Neuronal stem cell (in vitro differentiated cells): ENCODE data around the gene EPC2.

ENCODE experiments used
- DNase-seq: peaks from one replicate; pipeline ENCODE4 v3.0.0-alpha.2; 2013; ENCODE audit warnings: low spot score
- H2AFZ ChIP-seq: one replicate; pipeline ENCODE4 v1.6.1; 2013; ENCODE audit warnings: mild to moderate bottlenecking, low read length, inconsistent platforms
- H2AK5ac ChIP-seq: 2 replicates; pipeline ENCODE4 v1.6.1; 2013; ENCODE audit warnings: low read depth, mild to moderate bottlenecking, inconsistent platforms, low read length, moderate library complexity, mixed read lengths
- H2BK120ac ChIP-seq: 2 replicates; pipeline ENCODE4 v1.6.1; 2013; ENCODE audit warnings: low read depth, mild to moderate bottlenecking, inconsistent platforms, low read length, moderate library complexity, mixed read lengths
- H2BK12ac ChIP-seq: one replicate; pipeline ENCODE4 v1.6.1; 2013; ENCODE audit warnings: low read length, inconsistent platforms
- H2BK15ac ChIP-seq: 2 replicates; pipeline ENCODE4 v1.6.1; 2013; ENCODE audit warnings: mild to moderate bottlenecking, low read length, inconsistent platforms, mixed read lengths
- H2BK5ac ChIP-seq: one replicate; pipeline ENCODE4 v1.6.1; 2013; ENCODE audit warnings: inconsistent platforms, mild to moderate bottlenecking, low read length, moderate library complexity
- H3K14ac ChIP-seq: one replicate; pipeline ENCODE4 v1.6.1; 2013; ENCODE audit warnings: low read length, inconsistent platforms
- H3K18ac ChIP-seq: 2 replicates; pipeline ENCODE4 v1.6.1; 2013; ENCODE audit warnings: low read length, inconsistent platforms
- H3K23ac ChIP-seq: 2 replicates; pipeline ENCODE4 v1.6.1; 2013; ENCODE audit warnings: low read depth, mild to moderate bottlenecking, mixed read lengths, low read length, inconsistent platforms; ENCODE audit not compliant: poor library complexity
- H3K27ac ChIP-seq: replicated peaks from 3 replicates; pipeline ENCODE4 v1.5.1; 2013; ENCODE audit warnings: low read length, inconsistent platforms
- H3K27me3 ChIP-seq, 3 experiments: 2 replicates each; pipeline ENCODE4 v1.6.1; 2013; ENCODE audit warnings: low read length in 3 of 3, mild to moderate bottlenecking in 2 of 3, inconsistent platforms in 1 of 3, low read depth in 1 of 3, mixed read lengths in 1 of 3, moderate library complexity in 1 of 3; ENCODE audit not compliant: control insufficient read depth in 3 of 3, insufficient read depth in 3 of 3
- H3K36me3 ChIP-seq, 2 donors: replicated peaks in 1 of 2; 2 replicates each; pipeline ENCODE4 v1.6.1; 2013; ENCODE audit warnings: low read length in 2 of 2; ENCODE audit not compliant: control insufficient read depth in 2 of 2, insufficient read depth in 2 of 2
- H3K4ac ChIP-seq: 2 replicates; pipeline ENCODE4 v1.6.1; 2013; ENCODE audit warnings: inconsistent platforms, mild to moderate bottlenecking, low read length, moderate library complexity
- H3K4me1 ChIP-seq, 2 donors: 1 replicate in 1 of 2; 2 replicates in 1 of 2; pipeline ENCODE4 v1.6.1; 2013; ENCODE audit warnings: low read length in 2 of 2, low read depth in 1 of 2; ENCODE audit not compliant: control insufficient read depth in 2 of 2, insufficient read depth in 1 of 2
- H3K4me2 ChIP-seq: one replicate; pipeline ENCODE4 v1.6.1; 2013; ENCODE audit warnings: mild to moderate bottlenecking, low read length, inconsistent platforms; ENCODE audit not compliant: insufficient read depth, poor library complexity, severe bottlenecking
- H3K4me3 ChIP-seq, 2 donors: 2 replicates each; pipeline ENCODE4 v1.5.1; 2013; ENCODE audit warnings: low read length in 2 of 2, mild to moderate bottlenecking in 2 of 2, inconsistent platforms in 1 of 2, moderate library complexity in 1 of 2
- H3K79me1 ChIP-seq: one replicate; pipeline ENCODE4 v1.6.1; 2013; ENCODE audit warnings: low read depth, mild to moderate bottlenecking, inconsistent platforms, low read length, moderate library complexity
- H3K9ac ChIP-seq: one replicate; pipeline ENCODE4 v1.6.1; 2013; ENCODE audit warnings: mild to moderate bottlenecking, low read depth, low read length, inconsistent platforms; ENCODE audit not compliant: poor library complexity
- H3K9me3 ChIP-seq, 2 donors: replicated peaks in 1 of 2; 2 replicates each; pipeline versions ENCODE3 to v1.6.1; 2013; ENCODE audit warnings: low read length in 2 of 2, mild to moderate bottlenecking in 2 of 2, inconsistent platforms in 1 of 2, low read depth in 1 of 2, mixed read lengths in 1 of 2, moderate library complexity in 1 of 2; ENCODE audit not compliant: control insufficient read depth in 2 of 2, insufficient read depth in 1 of 2
- H4K8ac ChIP-seq: one replicate; pipeline ENCODE4 v1.6.1; 2013; ENCODE audit warnings: low read depth, mild to moderate bottlenecking, inconsistent platforms, low read length, moderate library complexity
- H4K91ac ChIP-seq: one replicate; pipeline ENCODE4 v1.6.1; 2013; ENCODE audit warnings: low read length, low read depth, mild to moderate bottlenecking, inconsistent platforms; ENCODE audit not compliant: poor library complexity
- WGBS, 2 donors: extraction: QIAGEN DNeasy Blood & Tissue Kit; methylation state at CpG; one replicate each; pipeline ENCODE4 v1.1.7; 2013; ENCODE audit warnings: missing lambda C conversion rate in 2 of 2, mixed read lengths in 1 of 2; ENCODE audit not compliant: insufficient read length in 2 of 2, insufficient replicate concordance in 1 of 2; ENCODE audit errors: extremely low coverage in 2 of 2; 5-methylcytosine and 5-hydroxymethylcytosine counted together

Gene EPC2

GRCh38 chr2:148720501-148721001 lies 76.0 kb downstream of the EPC2 start:
- H3K23ac ChIP-seq: no peak overlapping the region
- no peak overlapping the region for H3K4ac ChIP-seq
- no CpG with 5 or more reads among the region's 20 CpGs for WGBS, 2 donors
- H2BK15ac ChIP-seq: no peak overlapping the region
- H4K91ac ChIP-seq: no peak overlapping the region
- H2AK5ac ChIP-seq: no peak overlapping the region
- no peak overlapping the region for H3K4me2 ChIP-seq
- H2BK120ac ChIP-seq: no peak overlapping the region
- H2BK5ac ChIP-seq: no peak overlapping the region
- H3K79me1 ChIP-seq: peaks cover 9% of the 10 kb centered on the region
- peaks cover 3 to 16% of the 10 kb centered on the region in 2 donors for H3K36me3 ChIP-seq
- no peak overlapping the region for H2AFZ ChIP-seq
- H3K4me1 ChIP-seq: peaks cover 0 to 2% of the 10 kb centered on the region in 2 donors
- H3K27me3 ChIP-seq: no peaks in the 10 kb centered on the region
- no peak overlapping the region for H3K4me3 ChIP-seq
- H2BK12ac ChIP-seq: no peak overlapping the region
- no peak for DNase-seq
- H3K9ac ChIP-seq: peak overlapping the region; percentile 44
- H3K18ac ChIP-seq: no peak overlapping the region
- H3K27ac ChIP-seq: no peak overlapping the region
- H3K14ac ChIP-seq: no peak overlapping the region
- peaks cover 2 to 32% of the 10 kb centered on the region in 2 donors for H3K9me3 ChIP-seq
- no peak overlapping the region for H4K8ac ChIP-seq

GRCh38 chr2:148721520-148721931 lies 77.0 kb downstream of the EPC2 start:
- no peaks in the 10 kb centered on the region for H3K27me3 ChIP-seq
- H3K36me3 ChIP-seq: peaks cover 3 to 16% of the 10 kb centered on the region in 2 donors
- H2AFZ ChIP-seq: no peak overlapping the region
- H2BK15ac ChIP-seq: no peak overlapping the region
- no peak overlapping the region for H3K4me2 ChIP-seq
- H3K9ac ChIP-seq: no peak overlapping the region
- no peak overlapping the region for H3K14ac ChIP-seq
- no peak overlapping the region for H3K18ac ChIP-seq
- no peak overlapping the region for H2BK120ac ChIP-seq
- DNase-seq: no peak
- no peak overlapping the region for H2AK5ac ChIP-seq
- H3K4me3 ChIP-seq: no peak overlapping the region
- peaks cover 0 to 2% of the 10 kb centered on the region in 2 donors for H3K4me1 ChIP-seq
- no peak overlapping the region for H4K8ac ChIP-seq
- H3K23ac ChIP-seq: no peak overlapping the region
- no peak overlapping the region for H2BK5ac ChIP-seq
- H3K4ac ChIP-seq: no peak overlapping the region
- H3K27ac ChIP-seq: no peak overlapping the region
- H2BK12ac ChIP-seq: no peak overlapping the region
- H4K91ac ChIP-seq: no peak overlapping the region
- H3K9me3 ChIP-seq: peaks cover 2 to 32% of the 10 kb centered on the region in 2 donors
- H3K79me1 ChIP-seq: peaks cover 9% of the 10 kb centered on the region

- Histone ChIP-seq H3K4me1 (peaks cover 0 to 2% of the 10 kb centered on the region in 2 donors), H2BK15ac (no peak overlapping the region), H3K23ac (no peak overlapping the region), H2BK12ac (no peak overlapping the region), H3K9ac (no peak overlapping the region), H3K4me3 (no peak overlapping the region), H3K4ac (no peak overlapping the region), H3K9me3 (peaks cover 2 to 34% of the 10 kb centered on the region in 2 donors), H3K79me1 (peaks cover 9% of the 10 kb centered on the region), H2AK5ac (no peak overlapping the region), H3K18ac (no peak overlapping the region), H2BK5ac (no peak overlapping the region), H3K27me3 (no peaks in the 10 kb centered on the region), H3K14ac (no peak overlapping the region), H3K4me2 (no peak overlapping the region), H4K8ac (no peak overlapping the region), H3K27ac (no peak overlapping the region), H4K91ac (no peak overlapping the region), H3K36me3 (peaks cover 3 to 16% of the 10 kb centered on the region in 2 donors), H2AFZ (no peak overlapping the region), H2BK120ac (no peak overlapping the region)
- no peak for DNase-seq
- 100% methylated on average over 1 of the region's 5 CpGs; no CpG with 5 or more reads in 1 of the 2 donors for WGBS, 2 donors
These were observed 77.6 kb downstream of the EPC2 start for GRCh38 chr2:148721991-148722777.

- no peaks in the 10 kb centered on the region for H3K27me3 ChIP-seq
These were observed 81.0 kb downstream of the EPC2 start for GRCh38 chr2:148725564-148725963.

More at GRCh38 chr2:148725564-148725963, 81.0 kb downstream of the EPC2 start:
- no peak overlapping the region for H2BK5ac ChIP-seq
- H3K27ac ChIP-seq: no peak overlapping the region
- no peak overlapping the region for H3K9ac ChIP-seq
- H3K4me3 ChIP-seq: no peak overlapping the region
- peaks cover 0 to 2% of the 10 kb centered on the region in 2 donors for H3K4me1 ChIP-seq
- no peak overlapping the region for H3K18ac ChIP-seq
- no CpG with 5 or more reads among the region's 1 CpG for WGBS, 2 donors
- no peak overlapping the region for H4K8ac ChIP-seq
- H2BK12ac ChIP-seq: no peak overlapping the region
- H2AK5ac ChIP-seq: no peak overlapping the region
- no peak overlapping the region for H2BK15ac ChIP-seq
- DNase-seq: no peak
- no peak overlapping the region for H3K4ac ChIP-seq
- H3K14ac ChIP-seq: no peak overlapping the region
- H3K9me3 ChIP-seq: peaks cover 2 to 10% of the 10 kb centered on the region in 2 donors
- no peak overlapping the region for H2BK120ac ChIP-seq
- H3K23ac ChIP-seq: no peak overlapping the region
- no peak overlapping the region for H3K4me2 ChIP-seq
- peaks cover 0 to 8% of the 10 kb centered on the region in 2 donors for H3K36me3 ChIP-seq
- no peak overlapping the region for H4K91ac ChIP-seq
- H3K79me1 ChIP-seq: peaks cover 2% of the 10 kb centered on the region
- H2AFZ ChIP-seq: no peak overlapping the region
